HG03103 (cell line): ENCODE measurements around the gene ZNF496.

Source experiments
- ATAC-seq: cut with Tn5 transposase; IDR thresholded peaks from one replicate; pipeline ENCODE4 v1.9.1; 2021; ENCODE audit warnings: low read depth; ENCODE audit not compliant: unreplicated experiment

ZNF496 gene

DNA sequence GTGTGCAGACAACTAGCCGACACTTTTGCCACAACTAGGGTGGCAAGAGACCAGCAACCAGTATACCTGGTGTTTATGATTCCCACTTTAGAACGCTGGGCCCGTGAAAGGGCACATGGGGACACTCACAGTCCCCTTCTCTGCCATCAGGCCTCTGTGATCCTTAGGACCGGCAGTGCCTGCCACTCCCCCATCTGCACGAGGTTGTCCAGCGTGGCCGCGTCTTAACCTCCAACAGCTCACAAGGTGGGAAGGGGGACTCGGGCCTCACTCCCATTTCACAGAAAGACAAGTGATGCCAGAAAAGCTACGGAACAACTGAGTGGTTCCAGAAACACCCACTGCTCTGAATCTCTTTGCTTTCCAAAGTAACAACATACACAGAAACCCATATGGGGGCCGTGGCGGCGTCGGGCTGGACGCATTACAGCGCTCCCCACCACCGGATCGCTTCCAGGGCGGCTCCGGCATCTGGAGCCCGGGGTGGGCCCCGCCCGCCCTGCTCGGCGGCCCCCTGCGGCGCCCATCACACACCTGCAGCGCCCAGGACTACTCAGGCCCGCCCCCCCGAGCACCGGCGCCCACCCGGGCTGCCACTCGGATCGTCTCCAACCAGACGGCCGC, 1.0 kb downstream of the ZNF496 start:
- no peak for ATAC-seq

DNA sequence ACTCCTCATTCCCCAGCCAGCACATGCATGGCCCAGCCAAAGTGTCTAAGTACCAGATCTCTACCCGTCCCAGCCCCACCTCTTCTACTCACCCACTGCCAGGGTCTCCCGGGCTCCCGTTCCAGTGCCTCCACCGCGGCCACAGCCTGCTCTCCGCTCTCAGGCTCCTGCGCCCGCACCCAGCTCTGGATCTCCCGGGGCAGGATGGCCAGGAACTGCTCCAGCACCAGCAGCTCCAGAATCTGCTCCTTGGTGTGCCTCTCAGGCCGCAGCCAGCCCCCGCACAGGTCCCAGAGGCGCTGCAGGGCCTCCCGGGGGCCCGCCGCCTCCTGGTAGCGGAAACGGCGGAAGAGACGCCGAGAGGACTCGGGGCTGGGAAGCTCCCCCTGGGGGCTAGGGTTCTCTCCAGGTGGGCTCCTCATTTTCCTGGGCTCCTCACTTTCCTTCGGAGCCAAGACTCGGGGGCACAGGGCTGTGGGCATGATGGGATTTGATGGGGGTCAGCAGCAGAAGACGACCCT, 2.5 kb downstream of the ZNF496 start:
- ATAC-seq: no peak

DNA sequence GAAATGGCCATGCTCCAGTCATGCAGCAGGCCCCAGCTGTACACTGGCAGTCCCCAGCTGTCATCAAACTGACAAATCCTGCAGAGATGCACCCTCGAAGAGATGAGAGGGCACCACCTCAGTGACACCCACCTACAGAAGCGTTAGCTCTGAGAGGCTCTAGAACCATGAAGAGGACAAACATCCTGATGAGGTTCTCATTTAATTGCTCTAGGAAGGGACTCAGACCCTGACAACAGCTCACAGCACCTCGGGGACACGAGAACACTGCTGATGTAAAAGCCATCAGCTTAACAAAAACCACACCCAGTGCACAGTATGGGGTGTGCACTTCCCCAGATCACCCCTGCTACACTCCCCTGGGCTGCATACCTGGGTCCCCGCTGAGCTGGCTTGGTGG, 3.4 kb downstream of the ZNF496 start:
- no peak for ATAC-seq

GRCh38 chr1:247326411-247327130, 5.1 kb downstream of the ZNF496 start:
- no peak for ATAC-seq

GRCh38 chr1:247324923-247325322, 6.7 kb downstream of the ZNF496 start:
- no peak for ATAC-seq

- no peak for ATAC-seq
Observed at GRCh38 chr1:247324204-247324787, 7.4 kb downstream of the ZNF496 start.

DNA sequence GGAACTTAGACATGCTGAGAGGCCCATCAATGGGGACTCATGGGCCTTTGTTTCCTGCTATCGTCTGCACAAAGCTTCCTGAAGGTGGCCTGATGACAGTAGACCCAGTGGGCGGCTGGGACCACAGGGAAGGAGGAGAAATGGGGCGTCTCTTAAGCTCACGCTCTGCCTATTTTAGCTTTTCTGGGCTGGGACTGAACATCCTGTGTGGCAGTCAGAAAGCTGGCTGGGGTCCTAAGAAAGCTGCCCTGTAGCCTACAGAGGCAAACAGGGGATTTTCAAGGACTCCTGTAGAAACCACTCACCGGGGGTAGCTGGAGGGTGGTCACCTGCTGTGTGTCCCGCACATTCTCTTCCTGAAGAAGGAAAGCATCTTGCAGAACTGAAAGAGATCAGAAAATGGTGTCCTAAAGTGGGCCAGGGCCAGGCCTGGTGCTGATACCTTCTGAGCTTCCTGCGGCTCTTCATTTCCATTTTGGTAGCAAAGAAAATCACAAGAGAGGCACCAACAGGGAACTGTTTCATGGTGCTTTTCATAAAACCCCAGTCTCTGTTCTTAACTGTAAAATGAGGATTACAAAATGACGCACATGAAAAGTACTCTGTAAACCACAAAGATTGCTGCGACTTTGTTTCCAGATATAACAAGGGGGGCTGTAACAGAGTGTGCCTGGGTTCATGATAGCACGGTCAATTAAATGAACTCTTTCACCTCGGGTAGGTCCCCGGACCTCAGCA, 8.6 kb downstream of the ZNF496 start:
- peak; percentile 44 for ATAC-seq

DNA sequence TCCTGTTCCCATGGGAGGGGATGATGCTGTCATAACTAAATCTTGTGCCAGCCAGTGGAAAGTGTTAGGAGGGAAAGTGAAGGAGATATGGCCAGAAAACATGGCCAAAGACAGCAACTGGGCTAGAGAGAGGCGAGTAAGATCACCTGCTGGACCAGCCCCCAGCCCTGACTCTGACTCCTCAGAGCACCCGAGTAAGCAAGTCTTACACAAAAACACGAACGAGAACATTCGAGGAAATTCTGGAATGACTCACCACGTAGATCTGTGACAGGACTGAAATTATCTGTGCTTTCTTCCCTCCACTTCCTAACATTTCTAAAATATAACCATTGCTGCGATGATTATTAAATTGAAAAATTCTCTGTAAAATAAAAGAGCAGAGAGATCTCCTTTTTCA, 9.2 kb downstream of the ZNF496 start:
- peak; percentile 46 for ATAC-seq

GRCh38 chr1:247317702-247318101, 14.0 kb downstream of the ZNF496 start:
- ATAC-seq: no peak

GRCh38 chr1:247316590-247317197, 15.0 kb downstream of the ZNF496 start:
- no peak for ATAC-seq

GRCh38 chr1:247304031-247304430, 27.6 kb downstream of the ZNF496 start:
- ATAC-seq: no peak

GRCh38 chr1:247303216-247303615, 28.5 kb downstream of the ZNF496 start:
- no peak for ATAC-seq

DNA sequence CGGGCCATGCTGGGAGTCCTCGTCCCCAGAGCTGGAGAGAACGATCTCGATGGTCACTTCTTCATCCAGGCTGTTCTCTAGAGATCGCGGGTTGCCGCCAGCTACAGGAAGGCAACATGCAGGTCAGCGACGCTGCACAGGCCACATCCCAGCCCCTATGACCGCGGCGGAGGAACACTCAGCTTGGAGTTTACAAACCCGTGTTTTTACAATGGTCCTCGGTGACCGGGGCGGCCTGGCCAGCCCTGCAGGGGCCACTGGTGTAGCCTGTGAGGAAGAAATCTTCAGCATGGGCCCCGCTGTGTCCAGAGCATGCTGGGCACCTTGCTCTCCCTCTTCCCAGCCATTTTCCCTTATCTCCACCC, 30.5 kb downstream of the ZNF496 start:
- no peak for ATAC-seq

DNA sequence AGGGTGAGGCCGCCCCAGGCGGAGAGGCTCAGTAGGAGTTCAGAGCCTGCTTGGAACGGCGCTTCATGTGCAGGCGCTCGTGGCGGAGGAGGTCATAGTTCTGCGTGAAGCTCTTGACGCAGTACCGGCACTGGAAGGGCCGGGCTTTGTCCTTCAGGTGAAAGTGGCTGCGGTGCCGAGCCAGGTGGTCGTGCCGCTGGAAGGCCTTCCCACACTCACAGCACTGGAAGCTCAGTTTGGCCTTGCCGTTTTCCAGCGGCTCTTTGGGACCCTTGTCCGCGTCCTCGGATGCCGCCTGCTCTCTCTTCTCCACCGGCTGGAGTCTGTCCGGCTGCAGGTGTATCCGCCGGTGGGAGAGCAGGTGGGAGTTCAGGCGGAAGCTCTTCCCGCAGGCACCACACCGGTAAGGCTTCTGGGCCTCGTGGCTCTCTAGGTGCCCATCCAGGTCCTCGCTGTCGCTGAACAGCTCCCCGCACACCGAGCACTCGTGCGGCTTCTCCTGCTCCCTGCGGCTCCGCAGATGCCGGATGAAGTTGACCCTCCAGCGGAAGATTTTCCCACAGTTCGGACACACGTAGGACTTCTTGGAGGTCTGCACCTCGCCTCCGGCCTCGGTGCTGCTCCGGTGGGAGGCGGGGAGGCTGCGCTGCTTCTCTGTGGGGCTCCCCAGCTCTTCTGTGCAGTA, 31.0 kb downstream of the ZNF496 start:
- no peak for ATAC-seq

GRCh38 chr1:247299723-247300381, 31.8 kb downstream of the ZNF496 start:
- no peak for ATAC-seq

- ATAC-seq: no peak
Observed at GRCh38 chr1:247298701-247299100, 33.0 kb downstream of the ZNF496 start.

DNA sequence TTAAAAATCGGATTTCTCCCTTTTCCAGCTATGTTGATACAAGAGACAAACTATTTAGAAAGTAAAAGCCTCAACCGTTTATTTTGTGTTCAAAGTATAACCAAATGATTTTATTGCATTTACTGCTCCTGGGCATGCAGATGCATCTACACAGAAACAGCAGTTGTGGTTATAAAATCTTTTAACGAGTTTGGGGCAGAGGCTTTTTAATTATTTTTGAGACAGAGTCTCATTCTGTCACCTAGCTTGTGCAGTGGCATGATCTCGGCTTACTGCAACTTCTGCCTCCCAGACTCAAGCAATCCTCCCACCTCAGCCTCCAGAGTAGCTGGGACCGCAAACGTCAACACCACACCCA, 33.6 kb downstream of the ZNF496 start:
- no peak for ATAC-seq

GRCh38 chr1:247297263-247298123, 34.2 kb downstream of the ZNF496 start:
- ATAC-seq: no peak
